Neural cell (in vitro differentiated cells): ENCODE results near the gene CTXN1. TPM values are rescaled to one million over a fixed set of nuclear protein-coding genes. Genes with fewer than 3 reads are reported as not detected.

ENCODE experiments used
- H2AFZ ChIP-seq: fragments of 200-600, 300-800 bp; sonication (generic), shearing (Covaris generic); 2 replicates; pipeline ENCODE4 v1.6.0; 2014; ENCODE audit warnings: low read depth, mild to moderate bottlenecking, antibody characterized with exemption, low read length, moderate library complexity
- H3F3A ChIP-seq: fragments of 200-600 bp; shearing (Covaris generic); 2 replicates; pipeline ENCODE4 v1.6.1; 2016; ENCODE audit warnings: mild to moderate bottlenecking, moderate library complexity, mixed read lengths, antibody characterized with exemption, low read length; ENCODE audit not compliant: insufficient read depth, poor library complexity, severe bottlenecking
- H3K27ac ChIP-seq: fragments of 200-600, 300-800 bp; sonication (generic), shearing (Covaris generic); 2 replicates; pipeline ENCODE4 v1.5.1; 2014; ENCODE audit warnings: mild to moderate bottlenecking, low read length, moderate library complexity
- H3K27me3 ChIP-seq: fragments of 300-800, 200-600 bp; sonication (generic), shearing (Covaris generic); 2 replicates; pipeline ENCODE4 v1.6.0; 2014; ENCODE audit warnings: mild to moderate bottlenecking, low read depth, low read length, moderate library complexity; ENCODE audit not compliant: insufficient read depth
- H3K36me3 ChIP-seq: fragments of 300-800, 200-600 bp; sonication (generic), shearing (Covaris generic); 2 replicates; pipeline ENCODE4 v1.5.1; 2014; ENCODE audit warnings: mild to moderate bottlenecking, antibody characterized with exemption, low read length, moderate library complexity; ENCODE audit not compliant: insufficient read depth
- H3K4me2 ChIP-seq: fragments of 300-800, 200-600 bp; sonication (generic), shearing (Covaris generic); 2 replicates; pipeline ENCODE4 v1.6.0; 2014; ENCODE audit warnings: mild to moderate bottlenecking, low read length
- H3K4me3 ChIP-seq: fragments of 300-800, 200-600 bp; sonication (generic), shearing (Covaris generic); 2 replicates; pipeline ENCODE4 v1.5.1; 2014; ENCODE audit warnings: mild to moderate bottlenecking, low read length, moderate library complexity
- H3K79me2 ChIP-seq: fragments of 200-600 bp; shearing (Covaris generic); replicated peaks from 2 replicates; pipeline ENCODE4 v1.6.0; 2014; ENCODE audit warnings: mild to moderate bottlenecking, low read length, moderate library complexity; ENCODE audit not compliant: insufficient read depth
- H3K9ac ChIP-seq: fragments of 300-800, 200-600 bp; sonication (generic), shearing (Covaris generic); 2 replicates; pipeline ENCODE4 v1.6.1; 2016; ENCODE audit warnings: mild to moderate bottlenecking, low read length, mixed read lengths
- H3K9me2 ChIP-seq: fragments of 200-600 bp; shearing (Covaris generic); 2 replicates; pipeline ENCODE4 v1.6.1; 2016; ENCODE audit warnings: mild to moderate bottlenecking, low read length, mixed read lengths; ENCODE audit not compliant: insufficient read depth
- H3K9me3 ChIP-seq: fragments of 200-600, 300-800 bp; sonication (generic), shearing (Covaris generic); 2 replicates; pipeline ENCODE4 v1.6.1; 2016; ENCODE audit warnings: mild to moderate bottlenecking, mixed run types, low read length, moderate library complexity, mixed read lengths
- H4K20me1 ChIP-seq: fragments of 200-600 bp; shearing (Covaris generic); 2 replicates; pipeline ENCODE4 v1.6.1; 2016; ENCODE audit warnings: mild to moderate bottlenecking, mixed run types; ENCODE audit not compliant: insufficient read depth
- EP300 ChIP-seq: fragments of 450-650 bp; conservative IDR thresholded peaks from 2 replicates; pipeline ENCODE4 v1.6.1; 2014; ENCODE audit warnings: antibody characterized with exemption, mild to moderate bottlenecking, moderate library complexity; ENCODE audit not compliant: poor library complexity, severe bottlenecking
- EZH2 ChIP-seq: fragments of 200-600, 300-800 bp; shearing (Covaris generic), sonication (generic); IDR thresholded peaks from 2 replicates; pipeline ENCODE4 v1.6.1; 2014; ENCODE audit warnings: antibody characterized with exemption, low read length, borderline replicate concordance, mild to moderate bottlenecking; ENCODE audit not compliant: insufficient read depth, poor library complexity, severe bottlenecking
- MXI1 ChIP-seq: fragments of 450-650 bp; conservative IDR thresholded peaks from 2 replicates; pipeline ENCODE4 v1.6.1; 2014; ENCODE audit warnings: antibody characterized with exemption, mild to moderate bottlenecking; ENCODE audit not compliant: poor library complexity, severe bottlenecking
- POLR2AphosphoS5 ChIP-seq: IDR thresholded peaks from 2 replicates; pipeline ENCODE4 v1.6.1; 2012
- RAD21 ChIP-seq: fragments of 450-650 bp; conservative IDR thresholded peaks from 2 replicates; pipeline ENCODE4 v1.6.1; 2014; ENCODE audit warnings: antibody characterized with exemption, mild to moderate bottlenecking, moderate library complexity
- SMC3 ChIP-seq: fragments of 450-650 bp; conservative IDR thresholded peaks from 2 replicates; pipeline ENCODE4 v1.6.1; 2014; ENCODE audit warnings: antibody characterized with exemption, mild to moderate bottlenecking, moderate library complexity; ENCODE audit not compliant: poor library complexity
- TAF1 ChIP-seq: IDR thresholded peaks from 2 replicates; pipeline ENCODE4 v1.6.1; 2012; ENCODE audit warnings: low read depth
- polyA plus RNA-seq: library from polyadenylated mRNA; depleted of rRNA; stranded (reverse); fragments of >200 nt; gene quantifications from 2 replicates; pipeline ENCODE4 v1.2.3, GENCODE V29; 2014
- TF ChIP-seq, protein P1 (sequence below): fragments of 450-650 bp; IDR thresholded peaks from 2 replicates; pipeline ENCODE4 v1.5.1; 2014; ENCODE audit warnings: antibody characterized with exemption, mild to moderate bottlenecking, moderate library complexity; ENCODE audit not compliant: poor library complexity, severe bottlenecking
- TF ChIP-seq, protein P2 (sequence below): IDR thresholded peaks from 2 replicates; pipeline ENCODE4 v1.6.1; 2012; ENCODE audit warnings: borderline replicate concordance

The CTXN1 gene
- polyA plus RNA-seq, 1 donor from 2014 or later = 24.7 TPM

- H3K9me2 ChIP-seq = no peaks in the 10 kb centered on the region
- no peaks in the 10 kb centered on the region for H3K9me3 ChIP-seq
- no peaks in the 10 kb centered on the region for H3K36me3 ChIP-seq
- H3K27me3 ChIP-seq = peaks cover 15% of the 10 kb centered on the region
- H3K4me2 ChIP-seq = no peak overlapping the region
- no peaks in the 10 kb centered on the region for H3K79me2 ChIP-seq
- TF ChIP-seq, protein P1, sequence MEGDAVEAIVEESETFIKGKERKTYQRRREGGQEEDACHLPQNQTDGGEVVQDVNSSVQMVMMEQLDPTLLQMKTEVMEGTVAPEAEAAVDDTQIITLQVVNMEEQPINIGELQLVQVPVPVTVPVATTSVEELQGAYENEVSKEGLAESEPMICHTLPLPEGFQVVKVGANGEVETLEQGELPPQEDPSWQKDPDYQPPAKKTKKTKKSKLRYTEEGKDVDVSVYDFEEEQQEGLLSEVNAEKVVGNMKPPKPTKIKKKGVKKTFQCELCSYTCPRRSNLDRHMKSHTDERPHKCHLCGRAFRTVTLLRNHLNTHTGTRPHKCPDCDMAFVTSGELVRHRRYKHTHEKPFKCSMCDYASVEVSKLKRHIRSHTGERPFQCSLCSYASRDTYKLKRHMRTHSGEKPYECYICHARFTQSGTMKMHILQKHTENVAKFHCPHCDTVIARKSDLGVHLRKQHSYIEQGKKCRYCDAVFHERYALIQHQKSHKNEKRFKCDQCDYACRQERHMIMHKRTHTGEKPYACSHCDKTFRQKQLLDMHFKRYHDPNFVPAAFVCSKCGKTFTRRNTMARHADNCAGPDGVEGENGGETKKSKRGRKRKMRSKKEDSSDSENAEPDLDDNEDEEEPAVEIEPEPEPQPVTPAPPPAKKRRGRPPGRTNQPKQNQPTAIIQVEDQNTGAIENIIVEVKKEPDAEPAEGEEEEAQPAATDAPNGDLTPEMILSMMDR = no peak
- TF ChIP-seq SMC3 = no peak
- no peak for TF ChIP-seq EP300
- TF ChIP-seq MXI1 = no peak
- TF ChIP-seq EZH2 = no peak
- TF ChIP-seq, protein P2, sequence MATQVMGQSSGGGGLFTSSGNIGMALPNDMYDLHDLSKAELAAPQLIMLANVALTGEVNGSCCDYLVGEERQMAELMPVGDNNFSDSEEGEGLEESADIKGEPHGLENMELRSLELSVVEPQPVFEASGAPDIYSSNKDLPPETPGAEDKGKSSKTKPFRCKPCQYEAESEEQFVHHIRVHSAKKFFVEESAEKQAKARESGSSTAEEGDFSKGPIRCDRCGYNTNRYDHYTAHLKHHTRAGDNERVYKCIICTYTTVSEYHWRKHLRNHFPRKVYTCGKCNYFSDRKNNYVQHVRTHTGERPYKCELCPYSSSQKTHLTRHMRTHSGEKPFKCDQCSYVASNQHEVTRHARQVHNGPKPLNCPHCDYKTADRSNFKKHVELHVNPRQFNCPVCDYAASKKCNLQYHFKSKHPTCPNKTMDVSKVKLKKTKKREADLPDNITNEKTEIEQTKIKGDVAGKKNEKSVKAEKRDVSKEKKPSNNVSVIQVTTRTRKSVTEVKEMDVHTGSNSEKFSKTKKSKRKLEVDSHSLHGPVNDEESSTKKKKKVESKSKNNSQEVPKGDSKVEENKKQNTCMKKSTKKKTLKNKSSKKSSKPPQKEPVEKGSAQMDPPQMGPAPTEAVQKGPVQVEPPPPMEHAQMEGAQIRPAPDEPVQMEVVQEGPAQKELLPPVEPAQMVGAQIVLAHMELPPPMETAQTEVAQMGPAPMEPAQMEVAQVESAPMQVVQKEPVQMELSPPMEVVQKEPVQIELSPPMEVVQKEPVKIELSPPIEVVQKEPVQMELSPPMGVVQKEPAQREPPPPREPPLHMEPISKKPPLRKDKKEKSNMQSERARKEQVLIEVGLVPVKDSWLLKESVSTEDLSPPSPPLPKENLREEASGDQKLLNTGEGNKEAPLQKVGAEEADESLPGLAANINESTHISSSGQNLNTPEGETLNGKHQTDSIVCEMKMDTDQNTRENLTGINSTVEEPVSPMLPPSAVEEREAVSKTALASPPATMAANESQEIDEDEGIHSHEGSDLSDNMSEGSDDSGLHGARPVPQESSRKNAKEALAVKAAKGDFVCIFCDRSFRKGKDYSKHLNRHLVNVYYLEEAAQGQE = no peak
- TF ChIP-seq RAD21 = no peak
- no peak for TF ChIP-seq POLR2AphosphoS5
- TF ChIP-seq TAF1 = no peak
- H3K27ac ChIP-seq = no peak overlapping the region
- no peaks in the 10 kb centered on the region for H4K20me1 ChIP-seq
- no peak overlapping the region for H3K9ac ChIP-seq
- no peaks in the 10 kb centered on the region for H3F3A ChIP-seq
- H2AFZ ChIP-seq = no peak overlapping the region
- H3K4me3 ChIP-seq = no peak overlapping the region
These were observed 38.4 kb downstream of the CTXN1 start for GRCh38 chr19:7887408-7888144.

- Histone ChIP-seq H3K9ac (no peak overlapping the region), H3K27me3 (peaks cover 15% of the 10 kb centered on the region), H3K36me3 (no peaks in the 10 kb centered on the region), H3K4me3 (no peak overlapping the region), H3F3A (no peaks in the 10 kb centered on the region), H3K9me2 (no peaks in the 10 kb centered on the region), H3K9me3 (no peaks in the 10 kb centered on the region), H3K79me2 (no peaks in the 10 kb centered on the region), H3K27ac (no peak overlapping the region), H2AFZ (no peak overlapping the region), H3K4me2 (no peak overlapping the region), H4K20me1 (no peaks in the 10 kb centered on the region)
- TF ChIP-seq TAF1 = no peak
- TF ChIP-seq EZH2 = no peak
- TF ChIP-seq SMC3 = no peak
- no peak for TF ChIP-seq MXI1
- TF ChIP-seq, protein P1 = no peak
- TF ChIP-seq EP300 = no peak
- TF ChIP-seq, protein P2 = no peak
- no peak for TF ChIP-seq POLR2AphosphoS5
- TF ChIP-seq RAD21 = no peak
These were observed 40.1 kb downstream of the CTXN1 start for GRCh38 chr19:7885818-7886217.
